NOMO-1 (cell line): Measurements from ENCODE around the gene EFNA3.

Source experiments
- DNase-seq, 2 experiments: peaks; one replicate each; lab custom pipeline; 2025; ENCODE audit not compliant: unreplicated experiment in 2 of 2; lab: John Stamatoyannopoulos, UW

EFNA3 gene

GRCh38 chr1:155083052-155083541 is 4.5 kb downstream of the EFNA3 start:
- no peak for DNase-seq

- no peak for DNase-seq
Measured at GRCh38 chr1:155083865-155084721, 5.5 kb downstream of the EFNA3 start.

- peak; percentile 93 to 94 for DNase-seq
Measured at GRCh38 chr1:155084722-155085503, 6.3 kb downstream of the EFNA3 start.

- DNase-seq, result peak; percentile 41 to 47
Measured at GRCh38 chr1:155085504-155086127, 7.0 kb downstream of the EFNA3 start.

- peak; percentile 45 to 46 for DNase-seq
Measured at GRCh38 chr1:155086128-155086741, 7.6 kb downstream of the EFNA3 start.

- no peak for DNase-seq
Measured at GRCh38 chr1:155086856-155087535, 8.4 kb downstream of the EFNA3 start.

- peak; percentile 47 to 53 for DNase-seq
Measured at GRCh38 chr1:155091071-155092051, 12.7 kb downstream of the EFNA3 start.

- DNase-seq, result no peak
Measured at GRCh38 chr1:155092131-155092530, 13.5 kb downstream of the EFNA3 start.

- DNase-seq, result no peak
Measured at GRCh38 chr1:155092641-155093040, 14.0 kb downstream of the EFNA3 start.

- peak; percentile 27 to 55 for DNase-seq
Measured at GRCh38 chr1:155093911-155094621, 15.4 kb downstream of the EFNA3 start.

GRCh38 chr1:155094622-155094948 is 15.9 kb downstream of the EFNA3 start:
- no peak for DNase-seq

GRCh38 chr1:155099331-155099730 is 20.7 kb downstream of the EFNA3 start:
- DNase-seq, result no peak

- DNase-seq, result no peak
Measured at GRCh38 chr1:155103325-155103724, 24.7 kb downstream of the EFNA3 start.

GRCh38 chr1:155104605-155105534 is 26.2 kb downstream of the EFNA3 start:
- no peak for DNase-seq

- no peak for DNase-seq
Measured at GRCh38 chr1:155105604-155106011, 27.0 kb downstream of the EFNA3 start.

GRCh38 chr1:155106862-155107261 is 28.2 kb downstream of the EFNA3 start:
- no peak for DNase-seq
